ENCODE data around the gene NPRL2.

GRCh38 chr3:50390508-50391224 lies 40.1 kb upstream of the NPRL2 start:
- no peak for TF ChIP-seq YY1 (IDR thresholded peaks at IDR 0.05; ENCODE audit: insufficient read depth, insufficient read length)
- TF ChIP-seq ZNF274 (IDR thresholded peaks at IDR 0.05; ENCODE audit: low read depth, low read length) = no peak
- TF ChIP-seq SUZ12 (IDR thresholded peaks at IDR 0.05; ENCODE audit: extremely low read depth, insufficient read depth, insufficient read length) = no peak

Measured in NT2/D1 (cell line).